AG04449 (cell line): Measurements from ENCODE around the gene NF2.

Source experiments
- CTCF ChIA-PET: fragments of 350-600 bp; formaldehyde crosslinking; extraction: SDS; loops from one replicate; lab custom pipeline; 2021; ENCODE audit warnings: antibody characterized with exemption; lab: Yijun Ruan, JAX
- POLR2A ChIA-PET: fragments of 400-600, 350-600 bp; formaldehyde crosslinking; extraction: SDS; loops from one replicate; lab custom pipeline; 2020; ENCODE audit warnings: antibody characterized with exemption, inconsistent platforms; lab: Yijun Ruan, JAX
- DNase-seq: peaks from one replicate; pipeline ENCODE4 v3.0.0-alpha.2; 2010; ENCODE audit warnings: low read depth, low spot score
- H3K4me3 ChIP-seq: 2 replicates; pipeline ENCODE4 v1.5.1; 2011; ENCODE audit warnings: low read depth, mild to moderate bottlenecking, control low read depth, low read length
- TF ChIP-seq, protein P1 (sequence below): IDR thresholded peaks from one replicate; pipeline ENCODE4 v1.5.1; 2011; ENCODE audit warnings: mild to moderate bottlenecking, moderate library complexity, low read length, control low read depth, inconsistent platforms; ENCODE audit not compliant: insufficient read depth; ENCODE audit errors: missing control alignments

Gene NF2

DNA sequence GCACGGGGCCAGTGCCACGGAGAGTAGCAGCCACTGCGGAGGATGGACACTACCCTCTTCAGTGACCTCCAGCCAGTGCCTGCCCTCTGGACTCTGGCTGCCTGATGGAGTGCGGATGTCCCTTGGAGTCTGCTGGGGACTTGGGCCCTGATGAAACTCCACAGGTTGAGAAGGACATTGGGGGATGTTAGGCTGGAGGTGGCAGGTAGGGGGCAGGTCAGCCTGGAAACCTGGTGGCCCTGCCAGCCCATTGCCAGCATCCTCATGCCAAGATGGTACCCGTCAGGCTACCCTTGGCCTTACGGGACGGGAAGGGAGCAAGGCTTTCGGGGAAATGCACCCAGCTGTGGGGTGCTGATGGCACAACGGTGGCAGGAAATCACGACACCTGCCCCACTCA lies 120.3 kb downstream of the NF2 start:
- CTCF ChIA-PET = interaction anchor here (1.2 to 1.8 kb wide), 2 partner anchors 27 to 365 kb away, joined by 3 to 7 read pairs; no protein-coding TSS in a partner anchor
- no peak for DNase-seq
- POLR2A ChIA-PET = no interaction called here
- TF ChIP-seq, protein P1, sequence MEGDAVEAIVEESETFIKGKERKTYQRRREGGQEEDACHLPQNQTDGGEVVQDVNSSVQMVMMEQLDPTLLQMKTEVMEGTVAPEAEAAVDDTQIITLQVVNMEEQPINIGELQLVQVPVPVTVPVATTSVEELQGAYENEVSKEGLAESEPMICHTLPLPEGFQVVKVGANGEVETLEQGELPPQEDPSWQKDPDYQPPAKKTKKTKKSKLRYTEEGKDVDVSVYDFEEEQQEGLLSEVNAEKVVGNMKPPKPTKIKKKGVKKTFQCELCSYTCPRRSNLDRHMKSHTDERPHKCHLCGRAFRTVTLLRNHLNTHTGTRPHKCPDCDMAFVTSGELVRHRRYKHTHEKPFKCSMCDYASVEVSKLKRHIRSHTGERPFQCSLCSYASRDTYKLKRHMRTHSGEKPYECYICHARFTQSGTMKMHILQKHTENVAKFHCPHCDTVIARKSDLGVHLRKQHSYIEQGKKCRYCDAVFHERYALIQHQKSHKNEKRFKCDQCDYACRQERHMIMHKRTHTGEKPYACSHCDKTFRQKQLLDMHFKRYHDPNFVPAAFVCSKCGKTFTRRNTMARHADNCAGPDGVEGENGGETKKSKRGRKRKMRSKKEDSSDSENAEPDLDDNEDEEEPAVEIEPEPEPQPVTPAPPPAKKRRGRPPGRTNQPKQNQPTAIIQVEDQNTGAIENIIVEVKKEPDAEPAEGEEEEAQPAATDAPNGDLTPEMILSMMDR = no peak
- no peak overlapping the region for H3K4me3 ChIP-seq

DNA sequence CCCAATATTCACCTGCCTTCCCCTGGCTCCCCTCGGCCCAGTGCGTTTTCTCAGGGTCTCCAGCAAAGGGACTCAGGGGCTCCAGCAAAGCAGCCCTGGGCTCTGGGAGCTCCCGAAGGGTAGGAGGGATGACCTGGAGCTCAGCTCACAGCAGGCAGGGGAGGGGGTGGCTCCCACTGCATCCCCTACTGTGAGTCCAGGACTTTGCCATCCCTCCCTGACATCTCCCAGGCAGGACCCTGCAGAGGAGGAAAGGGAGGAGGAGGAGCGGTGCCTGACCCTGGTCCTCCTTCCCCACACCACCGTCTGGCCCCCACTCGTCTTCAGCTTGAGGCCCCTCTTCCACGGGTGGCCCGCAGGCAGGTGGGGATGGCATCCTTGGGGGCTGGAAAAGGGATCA lies 121.4 kb downstream of the NF2 start:
- H3K4me3 ChIP-seq = no peak overlapping the region
- POLR2A ChIA-PET = no interaction called here
- TF ChIP-seq, protein P1 = no peak
- CTCF ChIA-PET = interaction anchor here (0.9 to 1.8 kb wide), 2 partner anchors 280 to 364 kb away, joined by 4 to 7 read pairs; no protein-coding TSS in a partner anchor
- DNase-seq = no peak

DNA sequence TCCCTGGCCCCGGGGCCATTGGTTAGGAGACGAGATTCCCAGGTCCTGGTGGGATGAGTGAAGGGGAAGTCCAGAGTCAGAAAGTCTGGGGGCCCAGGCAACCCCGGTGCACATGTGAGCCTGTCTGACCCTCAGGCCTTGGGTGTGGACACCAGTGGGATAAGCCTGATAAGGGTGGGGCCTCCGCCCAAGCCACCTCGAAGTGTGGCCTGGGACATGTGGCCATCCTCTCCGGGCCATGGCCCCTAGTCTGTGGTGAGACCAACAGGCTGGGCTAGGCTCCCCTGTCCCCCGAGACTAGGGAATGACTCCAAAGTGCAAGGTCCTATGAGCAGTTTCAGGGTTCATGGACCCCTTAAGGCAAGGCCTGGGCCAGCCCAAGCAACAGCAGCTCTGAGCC lies 122.7 kb downstream of the NF2 start:
- TF ChIP-seq, protein P1 = no peak
- no peak overlapping the region for H3K4me3 ChIP-seq
- no peak for DNase-seq
- ChIA-PET CTCF (interaction anchor here (0.8 to 1.8 kb wide), 3 partner anchors 19 to 363 kb away, joined by 4 to 7 read pairs (median 4); no protein-coding TSS in a partner anchor), POLR2A (interaction anchor here (0.5 kb wide), 1 partner anchor 17 kb away, joined by 3 read pairs; no protein-coding TSS in a partner anchor)

DNA sequence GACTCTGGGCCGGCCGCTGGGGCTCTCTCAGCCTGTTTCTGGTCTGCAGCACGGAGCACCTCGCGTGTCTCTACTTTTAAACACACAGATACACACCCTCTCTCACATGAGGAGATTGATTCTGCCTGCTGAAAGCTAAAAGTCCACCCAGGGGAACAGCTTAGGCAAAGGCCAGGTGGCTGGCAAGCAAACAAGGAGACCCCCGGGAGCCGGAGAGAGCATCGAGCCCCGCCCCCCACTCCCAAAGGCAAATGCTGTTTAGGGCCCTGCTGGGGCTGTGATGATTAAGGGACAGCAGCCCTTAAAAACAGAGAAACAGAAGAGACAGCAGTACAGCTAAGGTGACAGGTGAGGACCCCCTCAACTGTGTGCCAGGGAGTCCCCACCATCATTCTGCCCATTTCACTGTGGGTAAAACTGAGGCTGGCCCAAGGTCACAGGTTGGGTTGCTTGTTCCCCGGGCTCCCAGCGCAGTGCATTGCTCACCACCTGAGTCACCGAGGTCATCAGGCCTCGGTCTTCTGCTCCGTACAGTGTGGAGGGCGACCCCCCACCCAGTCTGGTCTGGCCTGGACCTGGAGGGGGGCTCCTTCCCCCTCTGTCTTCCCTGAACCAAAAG lies 123.2 kb downstream of the NF2 start:
- POLR2A ChIA-PET = interaction anchor here (0.5 kb wide), 1 partner anchor 18 kb away, joined by 3 read pairs; no protein-coding TSS in a partner anchor
- no peak for DNase-seq
- TF ChIP-seq, protein P1 = no peak
- CTCF ChIA-PET = interaction anchor here (0.7 to 1.8 kb wide), 4 partner anchors 18 to 362 kb away, joined by 3 to 7 read pairs (median 4); no protein-coding TSS in a partner anchor
- H3K4me3 ChIP-seq = no peak overlapping the region

DNA sequence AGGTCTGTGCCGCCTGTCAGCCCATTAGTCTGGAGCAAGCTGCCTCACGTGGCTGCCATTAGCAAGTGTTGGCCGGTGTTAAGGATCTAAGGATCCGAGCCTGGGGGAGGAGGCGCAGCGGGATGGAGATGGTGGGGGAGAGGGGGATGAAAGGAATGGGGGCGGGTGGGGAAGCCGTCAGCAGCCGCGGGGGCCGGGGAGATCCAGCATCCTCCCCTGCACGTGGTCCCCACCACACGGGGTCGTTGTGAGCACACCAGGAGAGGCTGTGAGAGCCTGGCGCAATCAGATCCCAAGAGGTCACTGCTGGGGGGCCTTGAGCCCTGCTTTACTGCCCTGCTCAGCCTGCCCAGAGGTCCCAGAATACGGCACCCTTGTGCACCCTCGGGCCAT lies 123.7 kb downstream of the NF2 start:
- CTCF ChIA-PET = interaction anchor here (0.7 to 1.8 kb wide), 4 partner anchors 18 to 362 kb away, joined by 3 to 7 read pairs (median 4); no protein-coding TSS in a partner anchor
- H3K4me3 ChIP-seq = no peak overlapping the region
- POLR2A ChIA-PET = no interaction called here
- TF ChIP-seq, protein P1 = peak; percentile 69
- no peak for DNase-seq

DNA sequence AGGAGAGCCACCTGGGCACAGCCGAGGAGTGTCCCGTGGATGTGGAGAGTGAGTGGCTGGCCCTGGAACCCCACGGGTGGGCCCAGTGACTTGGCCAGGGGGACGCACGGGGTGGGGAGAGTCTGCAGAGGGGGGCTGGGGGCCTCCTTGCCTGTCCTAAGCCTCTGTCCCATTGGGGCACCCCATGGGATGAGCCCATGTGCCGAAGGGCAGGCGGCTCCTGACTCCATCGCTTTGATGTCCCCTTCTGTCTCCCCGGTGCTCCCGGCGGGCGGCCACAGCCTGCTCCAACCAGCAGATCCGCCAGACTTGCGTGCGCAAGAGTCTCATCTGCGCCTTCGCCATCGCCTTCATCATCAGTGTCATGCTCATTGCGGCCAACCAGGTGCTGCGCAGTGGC lies 125.7 kb downstream of the NF2 start:
- no peak for DNase-seq
- ChIA-PET POLR2A (no interaction called here), CTCF (no interaction called here)
- TF ChIP-seq, protein P1 = no peak
- no peak overlapping the region for H3K4me3 ChIP-seq
